Uterus (tissue), 2 donors: ENCODE results near the gene PIK3C3.

Experiments used
- CTCF ChIP-seq, 4 experiments: fragments of 200-600 bp in 2 of 4; fragments of 450-650 bp in 2 of 4; sonication (generic) in 2 of 4; IDR thresholded peaks; one replicate each; pipeline ENCODE4 v1.5.1; 2016 to 2019; ENCODE audit warnings: antibody characterized with exemption in 4 of 4, mild to moderate bottlenecking in 2 of 4, moderate library complexity in 1 of 4
- POLR2A ChIP-seq, 2 donors: fragments of 450-650 bp; IDR thresholded peaks; one replicate each; pipeline ENCODE4 v1.6.1; 2016; ENCODE audit warnings: antibody characterized with exemption in 2 of 2, mild to moderate bottlenecking in 1 of 2, moderate library complexity in 1 of 2

- TF ChIP-seq CTCF (IDR thresholded peaks at IDR 0.05): no peak
- TF ChIP-seq POLR2A (IDR thresholded peaks at IDR 0.05): no peak
Measured at GRCh38 chr18:42112657-42113420, 157.8 kb downstream of the PIK3C3 start.
